ENCODE results near the gene CCDC83.

DNA sequence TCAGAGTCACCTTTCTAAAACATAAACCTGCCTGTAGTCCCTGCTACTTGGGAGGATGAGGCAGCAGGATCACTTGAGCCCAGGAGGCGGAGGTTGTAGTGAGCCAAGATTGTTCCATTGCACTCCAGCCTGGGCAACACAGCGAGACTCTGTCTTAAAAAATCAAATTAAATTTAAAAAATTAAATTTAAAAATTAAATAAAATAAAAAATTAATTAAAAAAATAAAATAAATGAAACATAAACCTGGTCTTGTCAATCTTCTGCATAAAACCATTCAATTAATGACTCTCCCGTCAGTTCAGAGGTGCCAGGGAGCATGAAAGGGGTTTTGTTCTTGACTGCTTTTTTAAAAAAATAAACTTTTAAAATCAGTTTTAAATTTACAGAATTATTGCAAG, 48.6 kb downstream of the CCDC83 start:
- no peak for TF ChIP-seq EZH2 (IDR thresholded peaks at IDR 0.05; ENCODE audit: insufficient read depth, poor library complexity, severe bottlenecking)
- TF ChIP-seq EZH2phosphoT487 (IDR thresholded peaks at IDR 0.05; ENCODE audit: insufficient read depth, low read depth): no peak

Data from GM23248 (cell line).